DND-41 (cell line): ENCODE data around the gene ST3GAL6.

Experiments used
- ATAC-seq: fragments of 200-7000 bp; cut with Tn5 transposase; 3 replicates; pipeline ENCODE4 v1.9.1; 2021; ENCODE audit warnings: low read depth; ENCODE audit not compliant: insufficient read depth
- DNase-seq: peaks from one replicate; pipeline ENCODE4 v3.0.0-alpha.2; 2020
- H2AFZ ChIP-seq: 2 replicates; pipeline ENCODE4 v1.6.0; 2012; ENCODE audit warnings: low read depth, low read length
- H3K27ac ChIP-seq: 2 replicates; pipeline ENCODE4 v1.5.1; 2012; ENCODE audit warnings: low read length, inconsistent platforms
- H3K27me3 ChIP-seq: fragments of 200-600 bp; sonication (generic); 2 replicates; pipeline ENCODE4 v1.6.0; 2012; ENCODE audit warnings: low read length, mild to moderate bottlenecking, inconsistent platforms; ENCODE audit not compliant: insufficient read depth, poor library complexity
- H3K36me3 ChIP-seq: 2 replicates; pipeline ENCODE4 v1.5.1; 2012; ENCODE audit warnings: low read length, inconsistent platforms; ENCODE audit not compliant: insufficient read depth
- H3K4me1 ChIP-seq: 2 replicates; pipeline ENCODE4 v1.5.1; 2012; ENCODE audit warnings: mild to moderate bottlenecking, low read length; ENCODE audit not compliant: insufficient read depth
- H3K4me2 ChIP-seq: 2 replicates; pipeline ENCODE4 v1.6.0; 2012; ENCODE audit warnings: mild to moderate bottlenecking, moderate library complexity, low read length, inconsistent platforms; ENCODE audit not compliant: insufficient read depth
- H3K4me3 ChIP-seq, 2 experiments: fragments of 200-600 bp in 1 of 2; shearing (Covaris generic) in 1 of 2; 2 replicates each; pipeline ENCODE4 v1.5.1; 2012 to 2016; ENCODE audit warnings: inconsistent platforms in 2 of 2, low read length in 2 of 2, mild to moderate bottlenecking in 2 of 2, low read depth in 1 of 2, moderate library complexity in 1 of 2
- H3K79me2 ChIP-seq: 2 replicates; pipeline ENCODE4 v1.6.0; 2012; ENCODE audit warnings: low read length, inconsistent platforms; ENCODE audit not compliant: insufficient read depth
- H3K9ac ChIP-seq: 2 replicates; pipeline ENCODE4 v1.6.0; 2012; ENCODE audit warnings: low read depth, mild to moderate bottlenecking, inconsistent platforms, low read length, moderate library complexity
- H3K9me3 ChIP-seq: 2 replicates; pipeline ENCODE4 v1.5.1; 2012; ENCODE audit warnings: low read length, moderate library complexity, mild to moderate bottlenecking, inconsistent platforms; ENCODE audit not compliant: insufficient read depth, severe bottlenecking
- H4K20me1 ChIP-seq: 2 replicates; pipeline ENCODE4 v1.6.0; 2012; ENCODE audit warnings: low read length; ENCODE audit not compliant: insufficient read depth
- CTCF ChIP-seq: IDR thresholded peaks from 2 replicates; pipeline ENCODE4 v1.5.1; 2012; ENCODE audit warnings: borderline replicate concordance, low read length, moderate library complexity, mild to moderate bottlenecking; ENCODE audit not compliant: poor library complexity, severe bottlenecking; ENCODE audit errors: extremely low read depth
- EZH2 ChIP-seq: IDR thresholded peaks from 3 replicates; pipeline ENCODE4 v1.6.1; 2012; ENCODE audit warnings: borderline replicate concordance, low read depth, mild to moderate bottlenecking, moderate library complexity, low read length, inconsistent platforms; ENCODE audit not compliant: severe bottlenecking

Gene ST3GAL6

DNA sequence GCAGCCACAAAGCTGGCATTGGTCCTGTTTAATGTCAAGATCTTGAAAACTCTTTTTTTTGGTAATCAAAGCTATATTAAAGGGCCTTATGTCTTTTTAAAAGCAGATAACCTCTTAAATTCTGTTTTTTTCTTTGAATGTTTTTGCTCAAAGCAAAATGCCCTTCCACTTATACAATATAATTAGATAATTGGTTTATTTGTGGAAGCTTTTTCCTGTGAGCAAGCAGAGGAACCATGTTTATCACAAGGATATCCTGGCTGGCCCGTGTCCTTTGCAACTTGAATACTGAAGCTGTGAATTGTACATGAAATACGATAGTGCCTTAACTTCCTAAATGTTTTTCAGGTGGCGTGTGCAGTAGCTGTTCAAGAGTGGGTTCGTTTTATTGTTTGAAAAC, 2.6 kb downstream of the ST3GAL6 start:
- DNase-seq (no peak), ATAC-seq (no peak)
- Histone ChIP-seq H3K27ac (no peak overlapping the region), H3K79me2 (no peaks in the 10 kb centered on the region), H3K36me3 (no peaks in the 10 kb centered on the region), H3K4me1 (peaks cover 11% of the 10 kb centered on the region), H3K27me3 (no peaks in the 10 kb centered on the region), H3K9me3 (no peaks in the 10 kb centered on the region), H3K4me3 (no peak overlapping the region), H3K9ac (no peak overlapping the region), H2AFZ (no peak overlapping the region), H3K4me2 (no peak overlapping the region), H4K20me1 (peaks cover 2% of the 10 kb centered on the region; the same call in 1 of the 2 replicates)
- TF ChIP-seq CTCF, result no peak
- TF ChIP-seq EZH2, result no peak

GRCh38 chr3:98766924-98767323, 3.8 kb downstream of the ST3GAL6 start:
- no peaks in the 10 kb centered on the region for H3K9me3 ChIP-seq
- H3K4me1 ChIP-seq, result peaks cover 6% of the 10 kb centered on the region; the same call in 1 of the 2 replicates
- H3K4me2 ChIP-seq, result no peak overlapping the region
- H4K20me1 ChIP-seq, result peaks cover 2% of the 10 kb centered on the region; the same call in 1 of the 2 replicates
- no peak overlapping the region for H3K9ac ChIP-seq
- no peak for DNase-seq
- no peak for TF ChIP-seq EZH2
- no peak for TF ChIP-seq CTCF
- no peaks in the 10 kb centered on the region for H3K36me3 ChIP-seq
- H3K27me3 ChIP-seq, result no peaks in the 10 kb centered on the region
- no peak overlapping the region for H2AFZ ChIP-seq
- H3K27ac ChIP-seq, result no peak overlapping the region
- H3K79me2 ChIP-seq, result no peaks in the 10 kb centered on the region
- no peak for ATAC-seq
- no peak overlapping the region for H3K4me3 ChIP-seq

- Histone ChIP-seq H3K4me1 (no peaks in the 10 kb centered on the region), H3K4me2 (no peak overlapping the region), H2AFZ (no peak overlapping the region), H3K27ac (no peak overlapping the region), H3K79me2 (no peaks in the 10 kb centered on the region), H3K4me3 (no peak overlapping the region), H3K9me3 (no peaks in the 10 kb centered on the region), H3K27me3 (no peaks in the 10 kb centered on the region), H4K20me1 (no peaks in the 10 kb centered on the region), H3K36me3 (no peaks in the 10 kb centered on the region), H3K9ac (no peak overlapping the region)
- DNase-seq (no peak), ATAC-seq (no peak)
- no peak for TF ChIP-seq CTCF
- no peak for TF ChIP-seq EZH2
Measured at GRCh38 chr3:98768961-98769360, 5.8 kb downstream of the ST3GAL6 start.

DNA sequence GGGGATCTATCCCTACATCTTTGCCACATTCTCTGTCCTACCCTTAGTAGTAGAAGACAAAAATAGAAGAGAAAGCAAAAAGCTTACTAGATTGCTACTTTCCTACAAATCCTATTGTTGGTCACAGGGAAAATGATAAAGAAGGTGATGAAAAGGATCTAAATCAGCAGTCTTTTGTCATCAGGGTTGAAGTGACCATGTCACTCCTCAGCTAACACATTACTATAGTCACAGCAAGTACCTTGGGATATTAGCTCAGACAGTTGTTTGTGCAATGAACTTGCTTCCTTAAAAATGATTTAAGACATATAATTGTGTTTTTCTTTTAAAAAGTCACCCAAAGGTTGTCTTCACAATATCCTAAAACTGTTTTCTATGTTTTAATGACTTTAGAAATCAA, 6.3 kb downstream of the ST3GAL6 start:
- DNase-seq (no peak), ATAC-seq (no peak)
- no peak overlapping the region for H3K9ac ChIP-seq
- no peak overlapping the region for H2AFZ ChIP-seq
- no peaks in the 10 kb centered on the region for H3K79me2 ChIP-seq
- H4K20me1 ChIP-seq, result no peaks in the 10 kb centered on the region
- no peak overlapping the region for H3K27ac ChIP-seq
- H3K4me3 ChIP-seq, result no peak overlapping the region
- H3K27me3 ChIP-seq, result no peaks in the 10 kb centered on the region
- no peak for TF ChIP-seq EZH2
- no peak for TF ChIP-seq CTCF
- no peaks in the 10 kb centered on the region for H3K9me3 ChIP-seq
- H3K4me1 ChIP-seq, result no peaks in the 10 kb centered on the region
- no peak overlapping the region for H3K4me2 ChIP-seq
- no peaks in the 10 kb centered on the region for H3K36me3 ChIP-seq
